Measurements from ENCODE around the gene LPAR1.
"Not testable (repeated sequence)": the region's sequence is repeated elsewhere in the genome, so short reads cannot be mapped to it uniquely, and the experiment has no call there.

LPAR1 gene

DNA sequence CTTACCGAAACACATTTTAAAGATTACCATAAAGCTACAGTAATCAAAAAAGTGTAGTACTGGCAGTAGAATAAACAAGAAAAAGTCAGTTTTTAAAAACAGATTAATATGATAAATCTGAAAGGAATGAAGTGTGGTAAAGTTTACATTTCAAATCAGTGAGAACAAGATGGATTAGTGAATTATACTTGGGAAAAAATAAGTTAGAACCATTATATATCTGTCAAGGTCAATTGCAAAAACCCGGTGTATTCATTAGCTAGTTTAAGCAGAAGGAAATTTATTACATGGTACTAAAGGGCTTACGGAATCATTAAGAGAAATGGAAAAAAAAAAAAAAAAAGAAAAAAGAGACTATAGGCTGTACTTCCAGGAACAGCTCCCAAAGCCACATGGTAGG is 205.3 kb downstream of the LPAR1 start:
- TF ChIP-seq LEF1 (IDR thresholded peaks at IDR 0.05; ENCODE audit: borderline replicate concordance) (no peak), ARNT (IDR thresholded peaks at IDR 0.05) (no peak), ZNF384 (IDR thresholded peaks at IDR 0.05) (no peak), SUZ12 (IDR thresholded peaks at IDR 0.05) (no peak), FOXK2 (IDR thresholded peaks at IDR 0.05) (no peak), HDGF (IDR thresholded peaks at IDR 0.05; ENCODE audit: borderline replicate concordance) (no peak), PKNOX1 (IDR thresholded peaks at IDR 0.05) (no peak), TARDBP (IDR thresholded peaks at IDR 0.05) (no peak), SP1 (IDR thresholded peaks at IDR 0.05) (no peak), BHLHE40 (IDR thresholded peaks at IDR 0.05; ENCODE audit: borderline replicate concordance) (no peak), FOXM1 (IDR thresholded peaks at IDR 0.05; ENCODE audit: borderline replicate concordance) (no peak), CTBP1 (IDR thresholded peaks at IDR 0.05; ENCODE audit: borderline replicate concordance) (no peak), NFRKB (IDR thresholded peaks at IDR 0.05) (no peak), ELF4 (IDR thresholded peaks at IDR 0.05) (no peak), FOXA1 (IDR thresholded peaks at IDR 0.05) (no peak), L3MBTL2 (conservative IDR thresholded peaks at IDR 0.05) (no peak)
- no peak for DNase-seq (ENCODE audit: extremely low spot score)
- POLR2A ChIA-PET = no interaction called here
- CTCF ChIA-PET = no interaction called here

DNA sequence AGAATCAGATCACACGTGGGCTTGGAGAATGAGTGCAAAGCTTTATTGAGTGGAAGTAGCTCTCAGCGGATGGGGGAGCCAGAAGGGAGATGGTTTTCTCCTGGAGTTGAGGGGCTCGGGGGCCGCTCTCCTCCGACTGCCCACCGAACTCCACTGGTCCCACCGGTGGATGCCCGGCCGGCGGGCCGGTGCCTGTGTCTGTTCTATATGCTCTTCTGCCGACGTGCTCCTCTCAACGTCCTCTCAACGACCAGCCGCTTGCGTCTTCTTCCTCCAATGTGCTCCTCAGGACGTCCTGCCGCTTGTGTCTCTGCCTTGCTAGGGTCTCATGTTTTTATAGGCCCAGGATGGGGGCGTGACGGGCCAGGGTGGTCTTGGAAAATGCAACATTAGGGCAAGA is 207.8 kb downstream of the LPAR1 start:
- no peak for DNase-seq (ENCODE audit: extremely low spot score)

DNA sequence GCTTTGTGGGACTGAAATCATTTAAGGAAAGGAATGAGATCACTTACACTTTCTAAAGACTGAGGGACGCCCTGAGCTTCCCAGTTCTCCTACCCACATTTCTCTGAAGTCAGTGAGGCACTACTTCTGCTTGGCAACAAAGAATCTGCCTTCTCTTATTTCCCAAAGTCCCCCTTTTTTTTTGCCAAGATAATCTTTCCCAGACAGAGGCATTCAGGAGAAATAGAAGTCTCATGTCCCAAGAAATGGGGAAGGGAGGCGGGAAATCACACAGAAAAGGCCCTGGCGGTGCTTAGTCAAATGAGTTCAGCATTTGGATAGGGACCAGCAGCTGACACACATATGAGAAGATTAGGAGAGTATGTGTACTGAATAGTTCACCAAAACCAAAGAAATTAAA is 210.0 kb downstream of the LPAR1 start:
- DNase-seq (ENCODE audit: extremely low spot score) = no peak
- POLR2A ChIA-PET = no interaction called here
- no peak for TF ChIP-seq LEF1 (IDR thresholded peaks at IDR 0.05; ENCODE audit: borderline replicate concordance)
- no peak for TF ChIP-seq ARNT (IDR thresholded peaks at IDR 0.05)
- no peak for TF ChIP-seq BHLHE40 (IDR thresholded peaks at IDR 0.05; ENCODE audit: borderline replicate concordance)
- TF ChIP-seq SP1 (IDR thresholded peaks at IDR 0.05) = no peak
- TF ChIP-seq CTBP1 (IDR thresholded peaks at IDR 0.05; ENCODE audit: borderline replicate concordance) = no peak
- no peak for TF ChIP-seq NFRKB (IDR thresholded peaks at IDR 0.05)
- no peak for TF ChIP-seq L3MBTL2 (conservative IDR thresholded peaks at IDR 0.05)
- TF ChIP-seq ZNF384 (IDR thresholded peaks at IDR 0.05) = no peak
- no peak for TF ChIP-seq SUZ12 (IDR thresholded peaks at IDR 0.05)
- TF ChIP-seq PKNOX1 (IDR thresholded peaks at IDR 0.05) = no peak
- no peak for TF ChIP-seq FOXA1 (IDR thresholded peaks at IDR 0.05)
- TF ChIP-seq ELF4 (IDR thresholded peaks at IDR 0.05) = no peak
- TF ChIP-seq FOXM1 (IDR thresholded peaks at IDR 0.05; ENCODE audit: borderline replicate concordance) = no peak
- TF ChIP-seq FOXK2 (IDR thresholded peaks at IDR 0.05) = no peak
- TF ChIP-seq HDGF (IDR thresholded peaks at IDR 0.05; ENCODE audit: borderline replicate concordance) = no peak
- CTCF ChIA-PET = no interaction called here

More for the DNA sequence above, 207.8 kb downstream of the LPAR1 start:
- TF ChIP-seq LEF1 (IDR thresholded peaks at IDR 0.05; ENCODE audit: borderline replicate concordance) = no peak
- no peak for TF ChIP-seq ARNT (IDR thresholded peaks at IDR 0.05)
- no peak for TF ChIP-seq BHLHE40 (IDR thresholded peaks at IDR 0.05; ENCODE audit: borderline replicate concordance)
- no peak for TF ChIP-seq NFRKB (IDR thresholded peaks at IDR 0.05)
- no peak for TF ChIP-seq PKNOX1 (IDR thresholded peaks at IDR 0.05)
- no peak for TF ChIP-seq CTBP1 (IDR thresholded peaks at IDR 0.05; ENCODE audit: borderline replicate concordance)
- no peak for TF ChIP-seq L3MBTL2 (conservative IDR thresholded peaks at IDR 0.05)
- no peak for TF ChIP-seq FOXA1 (IDR thresholded peaks at IDR 0.05)
- no peak for TF ChIP-seq ZNF384 (IDR thresholded peaks at IDR 0.05)
- CTCF ChIA-PET = no interaction called here
- POLR2A ChIA-PET = no interaction called here

DNA sequence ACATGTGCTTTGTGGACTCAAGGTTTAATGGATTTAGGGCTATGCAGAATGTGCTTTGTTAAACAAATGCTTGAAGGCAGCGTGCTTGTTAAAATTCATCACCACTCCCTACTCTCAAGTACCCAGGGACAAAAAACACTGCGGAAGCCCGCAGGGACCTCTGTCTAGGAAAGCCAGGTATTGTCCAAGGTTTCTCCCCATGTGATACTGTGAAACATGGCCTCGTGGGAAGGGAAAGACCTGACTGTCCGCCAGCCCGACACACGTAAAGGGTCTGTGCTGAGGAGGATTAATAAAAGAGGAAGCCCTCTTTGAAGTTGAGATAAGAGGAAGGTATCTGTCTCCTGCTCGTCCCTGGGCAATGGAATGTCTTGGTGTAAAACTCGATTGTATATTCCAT is 211.9 kb downstream of the LPAR1 start:
- POLR2A ChIA-PET = not testable (repeated sequence)

DNA sequence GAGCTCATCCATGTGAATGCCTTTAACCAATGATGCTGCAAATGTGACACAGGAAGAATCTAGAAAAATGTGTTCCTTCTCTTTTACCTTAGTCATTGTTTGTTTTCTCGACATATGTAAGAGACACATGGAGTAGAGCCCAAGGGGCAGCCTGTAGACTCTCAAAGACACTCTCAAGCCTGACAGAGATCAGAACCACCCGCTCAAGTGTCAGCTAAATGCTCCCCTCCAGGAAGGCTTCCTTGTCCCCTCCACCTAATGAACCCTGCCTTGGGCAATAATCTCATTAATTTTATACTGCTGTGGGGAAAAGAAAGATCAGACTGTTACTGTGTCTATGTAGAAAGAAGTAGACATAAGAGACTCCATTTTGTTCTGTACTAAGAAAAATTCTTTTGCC is 212.3 kb downstream of the LPAR1 start:
- DNase-seq (ENCODE audit: extremely low spot score) = no peak
- CTCF ChIA-PET = no interaction called here
- POLR2A ChIA-PET = no interaction called here
- TF ChIP-seq BHLHE40 (IDR thresholded peaks at IDR 0.05; ENCODE audit: borderline replicate concordance) = no peak
- TF ChIP-seq HDGF (IDR thresholded peaks at IDR 0.05; ENCODE audit: borderline replicate concordance) = no peak
- TF ChIP-seq ZNF384 (IDR thresholded peaks at IDR 0.05) = no peak
- TF ChIP-seq ARNT (IDR thresholded peaks at IDR 0.05) = no peak
- TF ChIP-seq TARDBP (IDR thresholded peaks at IDR 0.05) = no peak
- no peak for TF ChIP-seq FOXA1 (IDR thresholded peaks at IDR 0.05)
- TF ChIP-seq FOXM1 (IDR thresholded peaks at IDR 0.05; ENCODE audit: borderline replicate concordance) = no peak
- TF ChIP-seq L3MBTL2 (conservative IDR thresholded peaks at IDR 0.05) = no peak
- no peak for TF ChIP-seq NFRKB (IDR thresholded peaks at IDR 0.05)
- TF ChIP-seq ELF4 (IDR thresholded peaks at IDR 0.05) = no peak
- TF ChIP-seq SUZ12 (IDR thresholded peaks at IDR 0.05) = no peak

More for the DNA sequence above, 211.9 kb downstream of the LPAR1 start:
- DNase-seq (ENCODE audit: extremely low spot score); CTCF ChIA-PET: not testable (repeated sequence)

DNA sequence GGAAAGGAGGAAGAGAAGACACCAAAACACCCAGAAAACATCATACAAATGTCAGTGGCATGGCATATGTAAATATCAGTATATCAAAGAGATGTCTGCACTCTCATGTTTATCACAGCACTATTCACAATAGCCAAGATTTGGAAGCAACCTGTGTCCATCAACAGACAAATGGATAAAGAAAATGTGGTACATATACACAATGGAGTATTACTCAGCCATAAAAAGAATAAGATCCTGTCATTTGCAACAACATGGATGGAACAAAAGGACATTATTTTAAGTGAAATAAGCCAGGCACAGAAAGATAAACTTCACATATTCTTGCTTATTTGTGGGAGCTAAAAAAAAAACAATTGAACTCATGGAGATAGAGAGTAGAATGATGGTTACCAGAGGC is 213.1 kb downstream of the LPAR1 start:
- CTCF ChIA-PET; POLR2A ChIA-PET; DNase-seq (ENCODE audit: extremely low spot score): not testable (repeated sequence)
